CD4-positive, alpha-beta T cell (primary cell): ENCODE results near the gene ALDH3B1. TPM values are rescaled to one million over a fixed set of nuclear protein-coding genes. Genes with fewer than 3 reads are reported as not detected.

Source experiments
- ATAC-seq: fragments of 200-7000 bp; cut with Tn5 transposase; one replicate; pipeline ENCODE4 v1.10.0; 2022; ENCODE audit warnings: mild to moderate bottlenecking; ENCODE audit not compliant: poor library complexity
- CTCF ChIA-PET: fragments of 350-600 bp; sonication (Branson Sonifier 250); formaldehyde crosslinking; loops from one replicate; lab custom pipeline; 2021; ENCODE audit warnings: antibody characterized with exemption, inconsistent platforms; lab: Charles Lee
- POLR2A ChIA-PET: fragments of 350-600 bp; sonication (Branson Sonifier 250); formaldehyde crosslinking; loops from one replicate; lab custom pipeline; 2021; ENCODE audit warnings: antibody characterized with exemption, inconsistent platforms; lab: Charles Lee
- DNase-seq, 14 experiments: peaks; one replicate each; pipeline ENCODE4 v3.0.0-alpha.2; 2013 to 2020; ENCODE audit warnings: mixed read lengths in 2 of 14
- H3K27ac ChIP-seq, 2 donors: one replicate each; pipeline versions ENCODE4 v1.5.1 to v1.7.0; 2013; ENCODE audit warnings: low read length in 2 of 2, low read depth in 1 of 2, mild to moderate bottlenecking in 1 of 2
- H3K27me3 ChIP-seq, 2 experiments: 1 replicate in 1 of 2; 2 replicates in 1 of 2; pipeline versions ENCODE4 v1.6.1 to v1.7.0; 2013; ENCODE audit warnings: low read length in 2 of 2, control low read depth in 1 of 2, mild to moderate bottlenecking in 1 of 2, moderate library complexity in 1 of 2; ENCODE audit not compliant: insufficient read depth in 2 of 2, control insufficient read depth in 1 of 2
- H3K36me3 ChIP-seq: one replicate; pipeline ENCODE4 v1.6.1; 2013; ENCODE audit warnings: low read length, control low read depth; ENCODE audit not compliant: insufficient read depth
- H3K4me1 ChIP-seq: one replicate; pipeline ENCODE4 v1.6.1; 2013; ENCODE audit warnings: low read length, control low read depth; ENCODE audit not compliant: insufficient read depth
- H3K4me3 ChIP-seq: one replicate; pipeline ENCODE4 v1.5.1; 2013; ENCODE audit warnings: mild to moderate bottlenecking, low read length, moderate library complexity
- H3K9me3 ChIP-seq, 2 experiments: 1 replicate in 1 of 2; 2 replicates in 1 of 2; pipeline versions ENCODE4 v1.6.1 to v1.7.0; 2013; ENCODE audit warnings: low read length in 2 of 2, mild to moderate bottlenecking in 2 of 2, control low read depth in 1 of 2, moderate library complexity in 1 of 2; ENCODE audit not compliant: control insufficient read depth in 1 of 2, insufficient read depth in 1 of 2
- H3K27ac Mint-ChIP-seq: one replicate; pipeline ENCODE4 v1.8.0; 2020; ENCODE audit warnings: mixed read lengths
- H3K27me3 Mint-ChIP-seq: one replicate; pipeline ENCODE4 v1.8.0; 2021; ENCODE audit warnings: mixed read lengths
- H3K36me3 Mint-ChIP-seq: one replicate; pipeline ENCODE4 v1.8.0; 2021; ENCODE audit warnings: low read depth, mixed read lengths
- H3K4me1 Mint-ChIP-seq: one replicate; pipeline ENCODE4 v1.8.0; 2021; ENCODE audit warnings: low read depth, mixed read lengths
- H3K4me3 Mint-ChIP-seq: one replicate; pipeline ENCODE4 v1.8.0; 2020; ENCODE audit warnings: mild to moderate bottlenecking, mixed read lengths
- H3K9me3 Mint-ChIP-seq: one replicate; pipeline ENCODE4 v1.8.0; 2020; ENCODE audit warnings: mixed read lengths
- intact Hi-C, 2 experiments: fragments of 100-400 bp; cut with DNase I in 1 of 2; cut with micrococcal nuclease in 1 of 2; formaldehyde crosslinking; loops; one replicate each; pipeline versions ENCODE4 v1.15.1 to v1.9.0; 2023 to 2025; cut with DNase I, micrococcal nuclease
- total RNA-seq, 174 experiments: library from RNA in 2 of 174; stranded (reverse) in 2 of 174; gene quantifications; one replicate each; pipeline ENCODE4 v1.2.3 and lab custom pipeline; 2021 to 2026
- TF ChIP-seq, protein P1 (sequence below): fragments of 200-600 bp; IDR thresholded peaks from one replicate; pipeline ENCODE4 v1.8.0; 2022; ENCODE audit warnings: antibody characterized with exemption, mild to moderate bottlenecking

ALDH3B1 gene
- total RNA-seq, 2 experiments from 2014 or later: 0.34 to 0.44 TPM

DNA sequence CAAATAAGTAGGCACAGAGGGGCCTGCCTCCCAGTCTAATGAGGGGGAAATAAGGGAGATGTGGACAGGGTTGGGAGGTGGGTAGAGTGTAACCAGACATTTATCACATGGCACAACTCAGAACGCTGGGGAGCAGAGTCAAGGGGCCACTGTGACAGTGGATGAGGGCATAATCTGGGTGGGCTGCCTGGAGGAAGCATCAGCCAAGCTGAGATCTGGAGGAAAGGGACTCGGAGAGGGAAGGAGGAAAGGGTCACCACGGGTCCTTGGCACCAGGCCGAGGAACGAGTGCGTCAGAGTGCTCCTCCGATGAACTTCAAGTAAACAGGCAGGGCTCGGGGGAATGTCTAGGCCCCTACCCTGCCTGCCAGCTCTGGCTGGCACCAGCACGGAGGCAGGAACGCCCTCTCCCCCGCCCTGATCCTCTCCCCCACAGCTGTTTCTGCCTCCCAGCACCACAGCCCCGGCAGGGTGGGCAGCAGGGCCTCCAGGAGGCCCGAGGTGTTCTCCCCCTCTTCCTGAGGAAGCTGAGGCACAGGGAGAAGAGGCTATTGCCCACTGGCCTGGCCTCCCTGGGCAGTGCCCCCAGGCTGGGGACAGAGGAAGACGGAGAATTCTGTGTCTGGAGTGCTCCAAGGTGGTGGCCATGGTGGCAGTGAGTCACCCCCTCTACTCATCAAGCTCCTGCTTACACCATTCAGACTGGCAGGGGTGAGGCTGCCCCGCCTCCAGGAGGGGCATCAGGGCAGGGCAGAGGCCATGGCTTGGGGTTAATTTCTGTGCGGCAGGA, 4.2 kb downstream of the ALDH3B1 start:
- H3K27ac Mint-ChIP-seq: no peak overlapping the region
- peaks cover 4% of the 10 kb centered on the region for H3K27me3 Mint-ChIP-seq
- H3K9me3 Mint-ChIP-seq: no peaks in the 10 kb centered on the region
- no peak overlapping the region for H3K4me3 Mint-ChIP-seq
- no peak overlapping the region for H3K4me3 ChIP-seq
- ChIA-PET POLR2A (no interaction called here), CTCF (no interaction called here)
- no peak overlapping the region for H3K27ac ChIP-seq
- peaks cover 5% of the 10 kb centered on the region for H3K4me1 ChIP-seq
- no peaks in the 10 kb centered on the region for H3K36me3 Mint-ChIP-seq
- intact Hi-C loops: no loop called here
- peak in 1 of 14 experiments; percentile 48 for DNase-seq
- TF ChIP-seq, protein P1, sequence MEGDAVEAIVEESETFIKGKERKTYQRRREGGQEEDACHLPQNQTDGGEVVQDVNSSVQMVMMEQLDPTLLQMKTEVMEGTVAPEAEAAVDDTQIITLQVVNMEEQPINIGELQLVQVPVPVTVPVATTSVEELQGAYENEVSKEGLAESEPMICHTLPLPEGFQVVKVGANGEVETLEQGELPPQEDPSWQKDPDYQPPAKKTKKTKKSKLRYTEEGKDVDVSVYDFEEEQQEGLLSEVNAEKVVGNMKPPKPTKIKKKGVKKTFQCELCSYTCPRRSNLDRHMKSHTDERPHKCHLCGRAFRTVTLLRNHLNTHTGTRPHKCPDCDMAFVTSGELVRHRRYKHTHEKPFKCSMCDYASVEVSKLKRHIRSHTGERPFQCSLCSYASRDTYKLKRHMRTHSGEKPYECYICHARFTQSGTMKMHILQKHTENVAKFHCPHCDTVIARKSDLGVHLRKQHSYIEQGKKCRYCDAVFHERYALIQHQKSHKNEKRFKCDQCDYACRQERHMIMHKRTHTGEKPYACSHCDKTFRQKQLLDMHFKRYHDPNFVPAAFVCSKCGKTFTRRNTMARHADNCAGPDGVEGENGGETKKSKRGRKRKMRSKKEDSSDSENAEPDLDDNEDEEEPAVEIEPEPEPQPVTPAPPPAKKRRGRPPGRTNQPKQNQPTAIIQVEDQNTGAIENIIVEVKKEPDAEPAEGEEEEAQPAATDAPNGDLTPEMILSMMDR: no peak
- H3K27me3 ChIP-seq: no peaks in the 10 kb centered on the region
- peaks cover 0 to 4% of the 10 kb centered on the region in 2 experiments for H3K9me3 ChIP-seq
- ATAC-seq: peak; percentile 29
- H3K36me3 ChIP-seq: no peaks in the 10 kb centered on the region
- H3K4me1 Mint-ChIP-seq: peaks cover 3% of the 10 kb centered on the region

DNA sequence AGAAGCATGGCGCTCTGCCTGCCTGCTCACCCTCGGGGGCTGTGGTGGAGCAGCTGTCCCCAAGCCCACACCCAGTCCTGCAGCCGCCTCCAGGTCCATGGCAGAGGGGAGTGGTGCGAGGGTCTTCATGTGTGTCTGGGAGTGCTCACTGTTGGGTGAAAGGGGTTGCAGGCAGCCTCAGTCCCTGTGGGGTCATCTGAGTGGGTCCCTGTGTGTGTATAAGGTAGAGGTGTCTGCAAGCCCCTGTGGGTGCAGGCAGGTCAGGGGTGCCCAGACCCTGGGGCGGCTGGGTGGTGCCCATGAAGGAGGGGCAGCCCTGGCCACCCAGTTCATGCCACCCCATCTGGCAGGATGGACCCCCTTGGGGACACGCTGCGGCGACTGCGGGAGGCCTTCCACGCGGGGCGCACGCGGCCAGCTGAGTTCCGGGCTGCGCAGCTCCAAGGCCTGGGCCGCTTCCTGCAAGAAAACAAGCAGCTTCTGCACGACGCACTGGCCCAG, 4.9 kb downstream of the ALDH3B1 start:
- no peak overlapping the region for H3K27ac ChIP-seq
- H3K36me3 ChIP-seq: no peaks in the 10 kb centered on the region
- intact Hi-C loops: no loop called here

DNA sequence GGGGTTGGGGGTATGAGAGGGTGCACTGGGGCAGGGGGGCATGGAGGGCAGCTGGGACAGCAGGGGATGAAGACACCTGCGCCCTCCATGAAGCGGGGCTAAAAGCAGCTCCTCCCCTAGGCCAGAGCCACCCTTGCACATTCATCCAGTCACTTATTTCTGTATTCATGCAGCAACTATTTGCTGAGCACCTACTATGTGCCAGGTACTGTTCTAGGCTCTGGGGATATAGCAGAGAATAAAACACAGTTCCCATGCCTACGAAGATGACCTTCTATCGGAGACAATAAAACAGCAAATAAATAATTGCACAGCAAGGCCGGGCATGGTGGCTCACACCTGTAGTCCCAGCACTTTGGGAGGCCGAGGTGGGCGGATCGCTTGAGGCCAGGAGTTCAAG, 5.3 kb downstream of the ALDH3B1 start:
- DNase-seq (no peak), ATAC-seq (no peak)
- intact Hi-C loops: no loop called here
- Histone ChIP-seq H3K36me3 (no peaks in the 10 kb centered on the region), H3K4me1 (no peaks in the 10 kb centered on the region), H3K9me3 (peaks cover 0 to 4% of the 10 kb centered on the region in 2 experiments), H3K4me3 (no peak overlapping the region), H3K27ac (no peak overlapping the region), H3K27me3 (no peaks in the 10 kb centered on the region)
- TF ChIP-seq, protein P1: no peak
- Mint-ChIP-seq H3K4me3 (no peak overlapping the region), H3K27me3 (no peaks in the 10 kb centered on the region), H3K9me3 (no peaks in the 10 kb centered on the region), H3K36me3 (no peaks in the 10 kb centered on the region), H3K4me1 (no peaks in the 10 kb centered on the region), H3K27ac (no peak overlapping the region)
- POLR2A ChIA-PET: no interaction called here
- CTCF ChIA-PET: no interaction called here

More for the DNA sequence above, 4.9 kb downstream of the ALDH3B1 start:
- no peak overlapping the region for H3K4me3 Mint-ChIP-seq
- CTCF ChIA-PET: no interaction called here
- H3K4me3 ChIP-seq: no peak overlapping the region
- POLR2A ChIA-PET: no interaction called here
- peaks cover 0 to 4% of the 10 kb centered on the region in 2 experiments for H3K9me3 ChIP-seq
- H3K27me3 ChIP-seq: no peaks in the 10 kb centered on the region
- no peaks in the 10 kb centered on the region for H3K36me3 Mint-ChIP-seq
- H3K4me1 ChIP-seq: peaks cover 2% of the 10 kb centered on the region
- no peaks in the 10 kb centered on the region for H3K4me1 Mint-ChIP-seq
- no peak for DNase-seq
- no peaks in the 10 kb centered on the region for H3K9me3 Mint-ChIP-seq
- no peaks in the 10 kb centered on the region for H3K27me3 Mint-ChIP-seq
- TF ChIP-seq, protein P1: no peak
- no peak for ATAC-seq
- H3K27ac Mint-ChIP-seq: no peak overlapping the region
